ENCODE data around the gene F13A1. TPM values are rescaled to one million over a fixed set of nuclear protein-coding genes. Genes with fewer than 3 reads are reported as not detected.

Gene F13A1
- total and polyA plus RNA-seq, 9 donors: 26.0 to 64.9 (median 48.6) TPM

- Histone ChIP-seq H3K4me1 (ENCODE audit: control insufficient read depth, insufficient read depth, low read length) (no peaks in the 10 kb centered on the region), H3K4me3 (ENCODE audit: low read length) (no peak overlapping the region), H3K27me3 (ENCODE audit: control insufficient read depth, insufficient read depth, low read length) (no peaks in the 10 kb centered on the region), H3K27ac (ENCODE audit: low read length) (no peak overlapping the region), H3K36me3 (ENCODE audit: control insufficient read depth, insufficient read depth, low read length) (no peaks in the 10 kb centered on the region), H3K9me3 (replicated peaks; ENCODE audit: control insufficient read depth, low read depth, low read length) (no peaks in the 10 kb centered on the region)
- WGBS (ENCODE audit: insufficient coverage): no CpG with 5 or more reads among the region's 4 CpGs
- no peak for DNase-seq
Measured at GRCh38 chr6:6131492-6132109, 188.9 kb downstream of the F13A1 start.

DNA sequence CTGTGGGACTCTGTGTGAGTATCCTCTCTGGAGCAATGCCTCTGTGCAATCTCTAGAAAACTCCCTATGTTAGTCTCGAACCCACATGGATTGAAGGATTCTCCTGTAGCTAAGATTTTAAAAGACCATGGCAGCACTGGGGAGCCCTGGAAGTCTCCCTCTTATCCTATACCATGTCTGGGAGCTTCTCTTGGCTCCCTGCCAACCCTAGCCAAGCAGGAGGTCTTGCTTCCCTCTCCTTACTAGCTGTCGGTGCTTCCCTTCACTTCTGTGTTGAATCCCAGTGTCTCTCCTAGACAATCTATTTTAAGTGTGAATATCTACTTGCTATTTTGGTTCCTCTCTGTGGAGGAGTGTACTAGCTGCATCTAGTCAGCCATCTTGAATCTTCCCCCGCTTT lies 195.0 kb downstream of the F13A1 start:
- Histone ChIP-seq H3K4me3 (ENCODE audit: low read length) (no peak overlapping the region), H3K27ac (ENCODE audit: low read length) (no peak overlapping the region), H3K4me1 (ENCODE audit: control insufficient read depth, insufficient read depth, low read length) (no peaks in the 10 kb centered on the region), H3K36me3 (ENCODE audit: control insufficient read depth, insufficient read depth, low read length) (no peaks in the 10 kb centered on the region), H3K9me3 (replicated peaks; ENCODE audit: control insufficient read depth, low read depth, low read length) (peaks cover 2% of the 10 kb centered on the region), H3K27me3 (ENCODE audit: control insufficient read depth, insufficient read depth, low read length) (no peaks in the 10 kb centered on the region)
- 78% methylated on average over 1 of the region's 3 CpGs for WGBS (ENCODE audit: insufficient coverage)
- DNase-seq: no peak

GRCh38 chr6:6123803-6124202 lies 196.7 kb downstream of the F13A1 start:
- Histone ChIP-seq H3K9me3 (replicated peaks; ENCODE audit: control insufficient read depth, low read depth, low read length) (peaks cover 2% of the 10 kb centered on the region), H3K4me1 (ENCODE audit: control insufficient read depth, insufficient read depth, low read length) (no peaks in the 10 kb centered on the region), H3K36me3 (ENCODE audit: control insufficient read depth, insufficient read depth, low read length) (no peaks in the 10 kb centered on the region), H3K27me3 (ENCODE audit: control insufficient read depth, insufficient read depth, low read length) (no peaks in the 10 kb centered on the region), H3K4me3 (ENCODE audit: low read length) (no peak overlapping the region), H3K27ac (ENCODE audit: low read length) (no peak overlapping the region)
- WGBS (ENCODE audit: insufficient coverage): 56% methylated on average over 1 of the region's 3 CpGs
- no peak for DNase-seq

GRCh38 chr6:6121943-6122342 lies 198.5 kb downstream of the F13A1 start:
- Histone ChIP-seq H3K27ac (ENCODE audit: low read length) (no peak overlapping the region), H3K27me3 (ENCODE audit: control insufficient read depth, insufficient read depth, low read length) (no peaks in the 10 kb centered on the region), H3K4me3 (ENCODE audit: low read length) (no peak overlapping the region), H3K4me1 (ENCODE audit: control insufficient read depth, insufficient read depth, low read length) (no peaks in the 10 kb centered on the region), H3K36me3 (ENCODE audit: control insufficient read depth, insufficient read depth, low read length) (no peaks in the 10 kb centered on the region), H3K9me3 (replicated peaks; ENCODE audit: control insufficient read depth, low read depth, low read length) (peaks cover 2% of the 10 kb centered on the region)
- 100% methylated on average over 1 of the region's 1 CpG for WGBS (ENCODE audit: insufficient coverage)
- DNase-seq: no peak

DNA sequence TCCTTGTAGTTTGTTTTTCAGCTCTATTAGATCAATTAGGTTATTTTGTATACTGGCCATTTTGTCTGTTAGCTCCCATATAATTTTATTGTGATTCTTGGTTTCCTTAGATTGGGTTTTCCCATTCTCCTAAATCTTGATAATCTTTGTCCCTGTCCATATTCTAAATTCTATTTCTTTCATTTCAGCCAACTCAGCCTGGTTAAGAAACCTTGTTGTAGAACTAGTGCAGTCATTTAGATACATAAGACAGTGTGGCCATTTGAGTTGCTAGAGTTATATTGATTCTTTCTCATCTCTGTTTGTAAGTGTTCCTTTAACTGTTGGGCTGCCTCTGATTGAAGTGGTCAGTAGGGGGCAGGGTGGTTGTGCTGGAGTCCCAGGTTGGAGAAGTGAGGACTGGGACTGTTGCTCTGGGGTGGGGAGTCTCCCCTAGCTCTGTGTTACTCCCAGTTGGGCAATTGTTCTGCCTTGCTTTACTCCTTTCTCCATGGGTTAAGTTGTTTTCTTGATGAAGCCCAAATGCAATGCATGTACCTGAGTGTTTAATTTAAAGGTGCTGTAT lies 214.9 kb downstream of the F13A1 start:
- no peaks in the 10 kb centered on the region for H3K36me3 ChIP-seq (ENCODE audit: control insufficient read depth, insufficient read depth, low read length)
- no peaks in the 10 kb centered on the region for H3K4me1 ChIP-seq (ENCODE audit: control insufficient read depth, insufficient read depth, low read length)
- no peak overlapping the region for H3K4me3 ChIP-seq (ENCODE audit: low read length)
- H3K9me3 ChIP-seq (replicated peaks; ENCODE audit: control insufficient read depth, low read depth, low read length): no peaks in the 10 kb centered on the region
- H3K27me3 ChIP-seq (ENCODE audit: control insufficient read depth, insufficient read depth, low read length): no peaks in the 10 kb centered on the region
- H3K27ac ChIP-seq (ENCODE audit: low read length): no peak overlapping the region
- no peak for DNase-seq
